ENCODE data around the gene TEX29.

The TEX29 gene

DNA sequence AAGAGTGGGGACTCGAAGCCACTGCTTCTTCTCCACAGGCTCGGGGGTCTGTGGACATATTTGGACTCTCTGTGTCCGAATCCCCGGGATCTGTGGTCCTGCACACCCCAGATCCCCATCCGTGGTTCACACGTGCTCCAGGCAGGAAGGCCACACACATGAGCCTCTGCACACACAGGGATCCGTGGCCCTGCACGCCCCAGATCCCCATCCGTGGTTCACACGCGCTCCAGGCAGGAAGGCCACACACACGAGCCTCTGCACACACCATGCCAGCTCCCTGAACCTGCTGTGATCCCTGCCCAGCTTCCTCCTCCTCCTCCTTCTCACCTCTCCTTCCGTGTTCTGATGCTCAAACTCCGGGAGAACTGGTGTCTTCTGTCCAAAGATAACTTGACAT, 3.1 kb downstream of the TEX29 start:
- no peak for DNase-seq

DNA sequence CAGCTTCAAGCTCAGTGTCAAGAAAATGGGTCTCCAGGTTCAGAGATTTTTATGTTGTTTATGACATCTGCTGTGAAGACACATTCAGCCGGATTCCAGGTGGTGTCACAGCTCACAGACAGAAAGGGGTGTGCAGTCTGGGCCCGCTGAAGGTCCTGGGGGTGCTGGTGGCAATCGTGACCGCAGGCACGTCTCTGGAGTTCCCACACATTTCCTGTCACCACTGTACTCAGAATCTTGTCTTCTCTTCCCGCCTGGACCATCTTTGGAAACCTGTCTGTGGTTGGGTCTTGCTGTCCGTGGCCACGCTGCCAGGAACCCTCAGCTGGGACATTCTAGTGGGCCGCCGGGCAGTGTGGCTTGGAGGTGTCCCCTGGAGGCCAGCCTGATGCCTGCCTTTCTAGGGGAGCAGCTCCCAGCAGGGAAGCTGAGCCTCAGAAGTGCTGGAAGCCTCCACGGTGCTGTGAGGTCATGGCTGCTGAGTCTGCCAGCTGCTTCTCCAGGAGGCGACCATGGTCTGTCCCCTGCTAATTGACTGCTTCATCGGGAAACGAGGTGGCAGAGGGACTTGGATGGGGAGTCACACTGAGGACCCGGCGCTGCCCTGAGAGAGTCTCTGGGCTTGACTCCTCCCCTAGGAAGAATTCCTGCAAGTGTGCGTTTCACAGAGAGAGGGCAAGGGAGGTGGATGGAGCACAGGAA, 3.7 kb downstream of the TEX29 start:
- DNase-seq = no peak

DNA sequence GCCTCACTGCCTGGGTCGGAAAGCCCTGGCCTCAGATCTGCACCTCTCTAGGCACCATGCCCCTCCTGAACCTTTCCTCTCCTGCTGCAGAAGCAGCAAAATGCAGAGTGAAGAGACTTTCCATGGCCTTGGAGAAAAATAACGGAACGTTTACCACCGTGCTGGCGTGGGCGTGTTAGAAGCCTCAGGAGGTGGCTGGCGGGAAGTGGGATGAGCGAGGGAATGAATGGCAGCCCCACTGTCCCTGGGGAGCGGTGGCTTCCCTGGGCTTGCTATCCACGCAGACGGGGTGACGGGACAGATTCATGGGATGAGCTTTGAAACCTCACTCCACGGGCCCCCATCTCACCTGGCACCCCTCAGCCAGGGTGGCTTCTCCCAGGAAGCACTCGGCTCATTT, 4.3 kb downstream of the TEX29 start:
- DNase-seq = no peak

DNA sequence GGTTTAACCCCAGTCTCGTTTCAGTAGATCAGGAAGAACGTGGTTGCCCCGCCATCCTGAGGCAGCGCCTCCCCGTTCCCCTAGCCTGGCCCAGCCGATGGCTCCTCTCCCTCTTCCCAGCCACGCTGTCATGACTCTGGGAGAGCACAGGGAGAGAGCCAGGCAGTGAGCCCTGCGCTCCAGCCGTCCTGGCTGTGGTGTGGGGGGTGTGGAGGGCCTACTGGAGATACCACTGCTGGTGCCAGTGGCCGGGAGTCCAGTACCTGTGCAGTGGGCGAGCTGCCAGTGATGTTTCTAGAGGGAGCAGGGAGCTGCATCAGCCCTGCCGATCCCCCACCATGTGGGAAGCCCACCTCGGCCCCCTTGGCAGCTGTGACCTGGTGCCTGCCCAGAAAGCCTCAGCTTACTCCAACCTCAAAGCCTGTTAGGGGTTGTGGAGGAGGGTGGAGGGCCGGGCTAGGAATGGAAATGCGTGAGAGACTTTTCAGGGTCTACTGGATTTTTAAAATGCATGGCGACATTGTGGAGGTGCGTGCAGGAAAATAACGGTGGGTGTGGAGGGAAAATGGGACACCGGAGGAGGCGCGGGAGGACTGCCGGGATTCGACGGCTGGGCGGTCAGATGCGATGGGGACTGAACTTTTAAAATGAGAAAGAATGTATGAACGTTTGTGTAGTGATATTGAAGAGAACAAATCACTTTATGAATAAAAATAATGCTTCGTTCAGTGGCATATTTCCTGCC, 4.9 kb downstream of the TEX29 start:
- DNase-seq = no peak

DNA sequence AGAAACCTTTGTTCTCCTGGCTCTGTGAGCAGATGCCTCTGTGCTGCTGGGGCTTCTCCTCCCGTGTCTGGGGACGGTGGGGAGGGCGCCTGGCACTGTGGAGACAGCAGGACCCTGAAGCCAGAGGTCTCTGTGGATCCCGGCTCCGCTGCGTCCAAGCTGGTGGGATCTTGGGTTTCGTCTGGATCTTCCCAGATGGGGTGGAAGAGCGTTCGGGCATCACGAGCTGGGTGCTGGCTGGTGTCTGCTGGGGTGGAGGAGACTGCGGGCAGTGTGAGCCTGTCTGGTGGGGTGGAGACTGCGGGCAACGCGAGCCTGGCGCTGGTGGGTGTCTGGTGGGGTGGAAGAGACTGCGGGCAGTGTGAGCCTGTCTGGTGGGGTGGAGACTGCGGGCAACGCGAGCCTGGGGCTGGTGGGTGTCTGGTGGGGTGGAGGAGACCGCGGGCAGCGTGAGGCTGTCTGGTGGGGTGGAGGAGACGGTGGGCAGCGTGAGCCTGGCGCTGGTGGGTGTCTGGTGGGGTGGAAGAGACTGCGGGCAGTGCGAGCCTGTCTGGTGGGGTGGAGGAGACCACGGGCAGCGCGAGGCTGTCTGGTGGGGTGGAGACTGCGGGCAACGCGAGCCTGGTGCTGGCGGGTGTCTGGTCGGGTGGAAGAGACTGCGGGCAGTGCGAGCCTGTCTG, 5.6 kb downstream of the TEX29 start:
- DNase-seq = no peak

DNA sequence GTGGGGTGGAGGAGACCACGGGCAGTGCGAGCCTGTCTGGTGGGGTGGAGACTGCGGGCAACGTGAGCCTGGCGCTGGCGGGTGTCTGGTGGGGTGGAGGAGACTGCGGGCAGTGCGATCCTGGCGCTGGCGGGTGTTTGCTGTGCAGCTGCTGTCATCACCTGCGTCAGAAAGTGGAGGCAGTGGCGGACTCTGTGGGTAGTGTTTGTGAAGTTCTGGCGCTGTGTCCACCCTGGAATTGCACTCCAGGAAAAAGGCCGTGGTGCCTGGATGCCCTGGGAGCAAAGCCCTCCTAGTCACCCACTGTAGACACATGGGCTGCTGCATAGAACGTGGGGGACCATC, 6.2 kb downstream of the TEX29 start:
- no peak for DNase-seq

DNA sequence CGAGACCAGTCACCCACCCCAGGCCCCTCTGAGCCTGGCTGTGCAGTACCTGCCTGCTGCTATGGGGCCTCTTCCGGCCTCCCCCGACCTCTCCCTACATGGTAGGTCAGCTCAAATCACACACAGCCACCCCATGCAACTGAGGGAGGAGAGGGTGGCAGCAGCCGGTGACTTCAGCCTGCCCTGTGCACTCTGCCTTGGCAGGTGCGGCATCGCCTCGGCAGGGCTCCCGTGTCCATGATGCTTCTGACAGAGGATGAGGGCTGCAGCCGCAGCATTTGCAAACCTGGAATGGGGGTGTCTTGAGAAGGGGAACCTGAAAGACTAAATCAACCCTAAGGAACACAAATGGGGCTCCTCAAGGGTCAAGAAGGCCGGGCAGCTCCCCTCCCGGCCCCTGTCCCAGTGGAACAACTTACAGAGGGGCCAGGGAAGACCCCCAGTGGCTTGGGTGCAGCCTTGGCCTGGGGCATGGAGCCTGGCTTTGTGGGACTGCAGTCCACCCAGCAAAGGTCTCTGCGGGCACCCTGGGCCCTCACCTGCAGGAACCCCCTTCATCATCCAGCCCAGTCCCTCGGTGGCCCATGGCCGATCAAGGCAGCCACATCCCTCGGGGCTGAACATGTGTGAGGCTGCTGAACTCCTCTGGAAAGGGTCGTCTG, 6.7 kb downstream of the TEX29 start:
- no peak for DNase-seq

DNA sequence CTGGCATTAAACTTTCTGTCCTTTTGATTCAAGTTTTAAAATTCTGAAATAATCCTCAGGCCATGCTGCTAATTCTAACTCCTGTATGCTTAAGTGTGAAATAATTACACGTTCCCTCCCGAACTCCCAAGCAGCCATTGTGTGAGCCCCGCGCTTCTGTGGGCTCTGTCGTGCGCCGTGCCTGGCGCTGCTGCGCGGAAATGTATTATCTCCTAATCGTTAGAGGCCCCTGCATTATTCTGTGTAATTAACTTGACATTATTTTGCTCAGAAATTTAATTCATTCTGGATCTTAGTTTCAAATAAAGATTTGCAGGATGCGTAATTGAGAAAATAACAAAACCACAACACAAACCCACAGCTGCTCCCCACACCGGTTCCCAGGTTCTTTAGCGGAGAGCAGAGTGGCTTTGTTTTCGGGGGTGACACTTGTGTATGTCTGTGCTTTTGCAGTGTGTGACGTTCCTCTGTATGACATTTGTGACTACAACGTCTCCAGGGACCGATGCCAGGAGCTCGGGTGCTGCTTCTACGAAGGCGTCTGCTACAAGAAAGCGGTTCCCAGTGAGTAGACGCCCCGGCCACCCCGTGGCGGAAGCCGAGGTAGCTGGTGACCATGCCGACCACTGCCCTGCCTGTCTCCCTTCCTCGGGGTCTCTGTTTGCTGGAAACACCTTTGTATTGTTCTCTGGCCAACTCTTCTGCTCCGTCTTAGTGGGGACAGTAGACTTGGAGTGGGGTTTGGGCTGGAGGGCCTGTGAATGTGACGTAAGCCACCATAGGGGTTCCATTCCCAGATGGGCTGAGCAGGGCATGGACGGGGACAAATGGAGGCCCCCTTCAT, 7.5 kb downstream of the TEX29 start:
- DNase-seq = no peak

DNA sequence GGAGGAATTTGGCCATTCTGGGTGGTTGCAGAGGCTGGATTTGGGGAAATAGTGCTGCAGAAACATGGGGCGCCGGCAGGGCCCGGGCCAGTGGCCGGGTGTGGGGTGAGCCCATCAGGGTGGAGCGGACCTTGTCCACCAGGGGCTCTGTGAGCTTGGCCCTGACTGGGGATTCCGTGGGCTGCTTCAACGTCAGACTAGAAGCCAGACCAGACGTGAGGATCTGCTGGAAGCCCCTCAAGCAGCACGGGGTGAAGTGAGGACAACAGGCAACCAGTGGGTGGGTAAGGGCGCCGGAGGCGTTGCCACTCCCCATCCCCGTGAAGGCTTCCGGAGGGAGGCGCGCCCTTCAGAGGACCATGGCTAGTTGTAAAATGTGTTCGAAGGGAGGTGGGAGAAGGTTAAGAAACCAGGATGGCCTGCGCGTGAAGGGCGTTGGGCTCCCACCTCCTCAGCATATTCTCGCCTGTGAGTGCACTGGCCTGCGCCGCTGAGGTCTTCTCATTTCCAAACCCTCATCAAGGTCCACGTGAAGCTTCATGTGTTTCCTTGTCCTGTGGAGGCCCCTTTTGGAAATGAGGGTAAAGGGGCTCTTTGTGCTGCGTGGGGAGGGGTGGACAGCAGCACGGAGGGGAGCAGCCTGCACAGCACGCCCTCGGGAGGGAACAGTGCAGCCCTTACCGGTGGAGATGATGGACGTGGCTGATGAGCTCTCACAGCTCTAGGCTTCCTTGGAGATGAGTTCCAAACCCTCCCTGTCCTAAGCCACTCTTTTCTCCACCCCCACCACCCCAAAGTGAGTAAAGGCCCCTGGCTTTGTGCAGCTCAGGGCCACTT, 8.3 kb downstream of the TEX29 start:
- no peak for DNase-seq

DNA sequence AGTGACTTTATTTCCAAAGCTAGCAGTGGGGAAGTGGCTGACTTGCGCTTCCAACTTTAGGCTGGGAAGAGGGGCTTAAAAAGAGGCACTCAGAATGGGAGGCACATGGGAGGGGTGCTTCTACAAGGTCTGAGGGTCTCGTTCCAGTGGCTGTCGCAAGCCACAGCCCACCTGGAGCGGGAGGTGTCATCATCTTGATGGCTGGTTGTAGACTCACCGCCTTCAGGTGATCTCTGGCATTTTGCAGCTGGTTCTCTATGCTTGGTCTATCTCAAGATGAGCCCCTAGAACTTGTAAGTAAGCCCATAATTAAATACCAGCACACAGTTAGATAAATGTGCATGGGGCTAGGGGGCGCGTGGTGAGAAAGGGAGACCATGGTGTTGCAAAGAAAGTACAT, 9.2 kb downstream of the TEX29 start:
- no peak for DNase-seq

DNA sequence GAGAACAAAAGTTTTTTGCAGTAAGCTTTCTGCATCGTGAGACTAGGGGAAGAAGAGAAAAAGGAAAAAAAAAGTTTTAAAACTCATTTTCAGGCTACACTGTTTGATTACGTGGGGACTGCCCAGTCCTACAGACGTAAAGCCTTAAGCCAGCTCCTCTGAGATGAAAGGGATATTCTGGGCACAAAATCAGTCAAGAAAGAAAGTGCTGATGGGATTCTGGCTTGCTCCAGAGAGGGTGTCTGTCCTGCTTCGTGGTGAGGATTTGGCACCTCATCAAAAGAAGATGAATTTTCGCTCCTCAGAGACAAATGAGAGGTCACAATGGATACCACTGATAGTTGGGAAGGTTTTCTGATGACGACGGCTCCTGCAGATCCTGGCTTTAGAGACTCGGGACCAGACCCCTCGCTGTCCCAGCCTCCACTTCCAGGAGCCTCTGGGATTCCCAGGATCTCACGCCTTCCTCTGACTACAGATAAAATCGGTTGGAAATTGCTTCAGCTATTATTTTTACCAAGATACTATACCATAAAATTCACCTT, 9.7 kb downstream of the TEX29 start:
- DNase-seq = no peak

DNA sequence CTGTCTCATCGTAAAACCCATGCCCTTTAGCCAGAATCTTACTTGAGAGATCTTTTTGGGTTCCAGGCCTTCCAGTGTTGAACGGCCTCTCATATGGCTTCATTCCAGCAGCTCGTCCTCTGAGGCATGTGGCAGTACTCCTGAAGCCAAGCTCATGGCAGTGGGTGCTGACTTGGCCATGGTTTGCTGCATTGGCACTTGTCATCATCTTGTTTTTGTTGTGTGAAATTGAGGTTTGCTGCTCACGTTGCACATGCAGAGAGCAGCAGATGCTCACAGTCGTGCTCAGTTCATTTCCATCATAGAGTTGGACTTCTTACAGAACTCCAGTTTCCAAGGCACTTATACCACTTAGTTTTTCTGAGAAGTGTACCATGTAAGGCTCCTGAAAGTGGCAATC, 14.9 kb downstream of the TEX29 start:
- DNase-seq = no peak

DNA sequence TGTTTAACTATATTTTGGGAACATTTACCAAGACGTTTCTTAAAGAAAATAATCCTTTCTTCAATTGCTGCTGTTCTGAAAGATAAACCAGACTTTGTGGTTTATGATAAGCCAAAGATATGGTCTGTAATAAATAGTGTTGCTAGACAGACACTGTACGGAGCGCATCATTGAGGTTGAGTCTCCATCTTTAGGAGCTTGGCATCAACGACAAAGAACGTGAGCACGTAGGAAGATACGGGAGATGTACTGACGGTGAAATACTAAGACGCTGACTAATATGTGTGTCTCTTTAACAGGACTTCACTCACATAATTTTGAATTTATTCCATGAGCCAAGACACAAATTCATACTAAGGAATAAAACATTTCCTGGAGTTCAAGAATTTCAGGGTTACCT, 16.2 kb downstream of the TEX29 start:
- no peak for DNase-seq

DNA sequence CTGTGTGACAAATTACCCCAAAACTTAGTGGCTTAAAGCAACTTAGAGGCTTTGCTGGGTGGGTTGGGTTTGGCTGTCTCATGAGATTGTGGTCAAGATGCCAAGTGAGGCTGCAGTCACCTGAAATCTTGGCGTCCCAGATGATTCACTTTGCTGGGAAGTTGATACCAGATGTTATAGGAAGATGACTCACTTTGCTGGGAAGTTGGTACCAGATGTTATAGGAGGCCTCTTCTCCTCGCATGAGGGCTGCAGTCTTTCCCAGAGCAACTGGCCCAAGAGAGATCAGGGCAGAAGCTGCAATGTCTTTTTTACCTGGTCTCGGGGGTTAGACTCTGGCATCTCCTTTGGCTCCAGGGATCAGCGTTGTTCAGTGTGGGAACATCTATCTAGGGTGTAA, 16.8 kb downstream of the TEX29 start:
- DNase-seq = no peak

DNA sequence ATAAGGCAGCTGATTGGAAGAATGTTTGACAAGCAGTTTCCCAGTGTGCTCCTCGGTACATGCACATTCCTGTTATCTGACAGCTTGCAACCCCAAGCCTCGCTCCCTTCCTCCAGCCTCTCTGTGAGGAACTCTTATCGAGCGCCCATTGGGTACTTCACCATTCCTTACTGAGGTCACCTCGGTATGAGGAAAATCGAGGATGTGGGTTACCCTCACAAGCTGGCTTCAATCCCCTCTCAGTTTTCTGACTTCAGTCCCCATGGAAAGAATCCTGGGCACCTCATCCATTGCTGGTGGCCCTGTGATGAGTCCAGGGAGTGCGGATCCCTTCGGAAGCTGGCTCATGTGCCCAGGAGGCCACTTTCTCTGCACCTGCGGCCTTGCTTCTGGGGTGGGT, 17.3 kb downstream of the TEX29 start:
- DNase-seq = no peak

DNA sequence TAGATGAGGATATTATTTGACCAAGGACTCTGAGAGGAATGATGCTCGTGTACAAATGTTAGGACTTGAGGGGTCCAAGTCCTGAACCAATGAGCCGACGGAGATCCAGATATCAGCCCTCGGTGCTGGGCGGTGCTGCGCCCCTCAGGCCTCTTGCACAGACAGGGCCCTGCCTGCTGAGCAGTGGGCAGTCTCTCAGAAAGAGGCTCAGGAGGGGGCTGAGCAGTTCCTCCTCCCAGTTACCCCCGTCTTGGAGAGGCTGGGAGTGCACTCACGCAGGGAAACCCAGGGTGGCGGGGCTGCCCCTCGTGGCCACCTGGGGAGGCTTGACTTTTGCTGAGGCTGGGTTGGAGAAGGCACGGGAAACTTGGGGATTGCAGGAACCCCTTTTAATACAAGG, 18.4 kb downstream of the TEX29 start:
- no peak for DNase-seq

DNA sequence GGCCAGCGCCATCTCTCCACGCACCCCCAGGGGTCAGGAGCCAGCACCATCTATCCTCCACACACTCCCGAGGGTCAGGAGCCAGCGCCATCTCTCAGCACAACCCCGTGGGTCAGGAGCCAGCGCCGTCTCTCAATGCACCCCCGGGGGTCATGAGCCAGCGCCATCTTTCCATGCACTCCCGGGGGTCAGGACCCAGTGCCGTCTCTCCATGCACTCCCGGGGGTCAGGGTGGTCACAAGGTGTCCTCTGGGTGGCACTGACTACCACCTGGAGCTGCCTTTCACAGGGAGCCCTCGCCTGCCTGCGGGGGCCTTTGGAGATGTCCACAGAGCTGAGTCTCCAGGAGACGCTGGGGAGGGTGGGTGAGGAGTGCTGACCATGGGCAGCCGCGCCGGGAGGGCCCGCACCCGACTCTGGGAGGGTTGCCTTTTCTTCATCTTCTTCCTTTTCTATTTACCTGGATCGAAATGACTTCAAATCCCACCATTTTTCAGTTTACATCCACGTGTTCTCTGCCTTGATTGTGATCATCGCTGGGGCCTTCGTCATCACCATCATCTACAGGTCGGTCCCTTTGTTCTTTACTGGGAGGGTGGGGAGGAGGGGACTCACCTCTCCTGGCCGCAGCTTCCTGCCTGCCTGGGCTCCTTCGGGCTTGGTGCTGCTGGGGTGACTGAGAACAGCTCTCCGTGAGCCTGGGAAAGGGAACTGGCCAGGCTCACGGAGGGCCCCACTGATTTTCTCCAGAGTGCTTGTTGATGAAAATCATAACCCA, 19.1 kb downstream of the TEX29 start:
- no peak for DNase-seq

DNA sequence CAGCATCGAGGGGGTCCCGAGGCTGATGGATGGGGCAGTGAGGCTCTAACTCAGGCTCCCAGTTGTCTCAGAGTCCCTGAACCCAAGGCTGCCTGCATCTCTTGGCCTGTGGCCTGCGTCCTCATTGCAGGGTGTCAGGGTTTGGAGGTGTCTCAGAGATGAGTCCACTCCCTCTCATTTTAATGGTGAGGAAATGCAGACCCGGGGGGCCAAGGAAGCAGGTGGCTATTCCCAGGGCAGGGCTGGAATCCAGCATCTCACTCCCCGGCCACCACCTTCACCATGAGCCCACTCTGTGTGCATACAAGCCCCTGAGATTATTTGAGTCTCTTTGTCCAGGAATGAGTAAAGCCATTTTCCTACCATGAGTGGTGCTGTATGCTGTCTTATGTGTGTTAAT, 21.4 kb downstream of the TEX29 start:
- no peak for DNase-seq

DNA sequence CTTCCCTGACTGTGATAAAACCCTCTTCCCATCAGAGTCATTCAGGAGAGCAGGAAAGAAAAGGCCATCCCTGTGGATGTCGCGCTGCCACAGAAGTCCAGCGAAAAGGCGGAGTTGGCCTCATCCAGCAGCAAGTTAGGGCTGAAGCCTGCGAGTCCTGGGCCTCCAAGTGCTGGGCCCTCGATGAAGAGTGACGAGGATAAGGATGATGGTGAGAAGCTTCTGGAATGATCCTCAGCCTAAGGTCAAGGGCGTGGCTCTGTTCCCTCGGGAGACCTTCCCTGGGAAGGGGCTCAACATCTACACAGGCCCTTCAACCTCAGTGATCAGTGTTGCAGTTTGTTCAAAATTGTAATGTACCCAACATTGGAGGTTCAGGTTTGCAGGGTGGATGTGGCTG, 22.3 kb downstream of the TEX29 start:
- DNase-seq = no peak

DNA sequence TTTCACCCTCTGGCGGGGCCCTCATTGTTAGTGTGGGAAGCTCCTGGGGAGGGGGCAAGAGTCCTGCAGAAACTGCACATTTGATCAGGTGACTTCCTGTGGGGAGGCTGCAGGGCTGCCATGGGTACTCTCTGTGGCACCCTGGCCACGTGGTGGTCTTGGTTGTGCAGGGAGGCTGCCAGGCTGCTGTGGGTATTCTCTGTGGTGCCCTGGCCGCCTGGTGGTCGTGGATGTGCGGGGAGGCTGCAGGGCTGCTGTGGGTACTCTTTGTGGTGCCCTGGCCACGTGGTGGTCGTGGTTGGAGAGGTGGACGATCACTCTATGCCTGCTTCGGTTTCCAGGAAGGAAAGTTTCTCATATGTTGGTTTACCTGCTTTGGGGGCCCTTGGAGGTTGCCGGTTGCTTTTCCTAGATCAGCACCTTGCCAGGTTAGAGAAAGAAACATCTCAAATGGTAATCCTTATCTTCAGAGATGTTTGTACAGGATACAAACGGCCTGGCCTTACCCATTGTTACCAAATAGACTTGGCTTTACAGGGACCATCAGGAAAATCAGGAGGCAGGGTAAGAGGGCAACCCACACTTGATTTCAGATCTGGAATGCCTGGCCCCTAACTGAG, 22.9 kb downstream of the TEX29 start:
- no peak for DNase-seq

All from activated CD8-positive, alpha-beta memory T cell treated with anti-CD3 and anti-CD28 coated beads, Interleukin-2, amount 50 U/mL, for 4 hours (primary cell).